GM19240 (cell line): ENCODE measurements around the gene NOP58.
"Not testable (repeated sequence)": the region's sequence is repeated elsewhere in the genome, so short reads cannot be mapped to it uniquely, and the experiment has no call there.

Source experiments
- DNase-seq: peaks from one replicate; pipeline ENCODE4 v3.0.0; 2011; ENCODE audit warnings: low spot score; ENCODE audit not compliant: insufficient read length

NOP58 gene

GRCh38 chr2:202306034-202306433 is 40.5 kb downstream of the NOP58 start:
- no peak for DNase-seq

- DNase-seq: no peak
These were observed 42.1 kb downstream of the NOP58 start for GRCh38 chr2:202307690-202308089.

GRCh38 chr2:202311823-202312388 is 46.3 kb downstream of the NOP58 start:
- DNase-seq: no peak

- DNase-seq: no peak
These were observed 48.6 kb downstream of the NOP58 start for GRCh38 chr2:202314116-202314515.

- no peak for DNase-seq
These were observed 51.7 kb downstream of the NOP58 start for GRCh38 chr2:202317080-202317857.

GRCh38 chr2:202320362-202320761 is 54.8 kb downstream of the NOP58 start:
- not testable (repeated sequence) for DNase-seq

- no peak for DNase-seq
These were observed 56.9 kb downstream of the NOP58 start for GRCh38 chr2:202322435-202322834.

GRCh38 chr2:202327858-202328257 is 62.3 kb downstream of the NOP58 start:
- DNase-seq: no peak

GRCh38 chr2:202335791-202336467 is 70.4 kb downstream of the NOP58 start:
- no peak for DNase-seq

- no peak for DNase-seq
These were observed 71.6 kb downstream of the NOP58 start for GRCh38 chr2:202337151-202337550.

GRCh38 chr2:202337706-202338346 is 72.3 kb downstream of the NOP58 start:
- DNase-seq: no peak

GRCh38 chr2:202339071-202339870 is 73.7 kb downstream of the NOP58 start:
- DNase-seq: no peak

GRCh38 chr2:202344178-202344577 is 78.6 kb downstream of the NOP58 start:
- no peak for DNase-seq

GRCh38 chr2:202346180-202346579 is 80.6 kb downstream of the NOP58 start:
- no peak for DNase-seq
